H9 (cell line): ENCODE measurements around the gene STK11. TPM values are rescaled to one million over a fixed set of nuclear protein-coding genes. Genes with fewer than 3 reads are reported as not detected.

ENCODE experiments used
- DNase-seq: peaks from one replicate; pipeline ENCODE4 v3.0.0-alpha.2; 2017
- H2AFZ ChIP-seq: one replicate; pipeline ENCODE4 v1.6.1; 2013; ENCODE audit warnings: mild to moderate bottlenecking, low read length, control low read depth, moderate library complexity
- H2AK5ac ChIP-seq: 2 replicates; pipeline ENCODE4 v1.6.1; 2013; ENCODE audit warnings: low read length, control low read depth, mixed read lengths; ENCODE audit not compliant: insufficient read length
- H2BK120ac ChIP-seq: one replicate; pipeline ENCODE4 v1.6.1; 2013; ENCODE audit warnings: low read depth, mild to moderate bottlenecking, low read length, control low read depth, inconsistent platforms; ENCODE audit not compliant: poor library complexity, severe bottlenecking
- H2BK12ac ChIP-seq: 2 replicates; pipeline ENCODE4 v1.6.1; 2013; ENCODE audit warnings: low read length, control low read depth, mixed read lengths, low read depth; ENCODE audit not compliant: insufficient read length
- H2BK15ac ChIP-seq: 2 replicates; pipeline ENCODE4 v1.6.1; 2013; ENCODE audit warnings: low read depth, low read length, control low read depth
- H2BK20ac ChIP-seq: one replicate; pipeline ENCODE4 v1.6.1; 2013; ENCODE audit warnings: low read depth, mild to moderate bottlenecking, low read length, control low read depth, inconsistent platforms; ENCODE audit not compliant: poor library complexity, severe bottlenecking
- H2BK5ac ChIP-seq: 2 replicates; pipeline ENCODE4 v1.6.1; 2013; ENCODE audit warnings: low read length, control low read depth, mixed read lengths; ENCODE audit not compliant: insufficient read length
- H3K14ac ChIP-seq: 2 replicates; pipeline ENCODE4 v1.6.1; 2013; ENCODE audit warnings: low read length, control low read depth; ENCODE audit not compliant: insufficient read depth
- H3K18ac ChIP-seq: 2 replicates; pipeline ENCODE4 v1.6.1; 2013; ENCODE audit warnings: low read depth, mild to moderate bottlenecking, mixed read lengths, low read length, control low read depth; ENCODE audit not compliant: insufficient read length
- H3K23ac ChIP-seq: 2 replicates; pipeline ENCODE4 v1.6.1; 2013; ENCODE audit warnings: low read length, control low read depth, mixed read lengths, low read depth; ENCODE audit not compliant: insufficient read length
- H3K23me2 ChIP-seq: 2 replicates; pipeline ENCODE4 v1.6.1; 2013; ENCODE audit warnings: low read depth, mild to moderate bottlenecking, mixed read lengths, low read length, control low read depth; ENCODE audit not compliant: insufficient read length, poor library complexity, severe bottlenecking
- H3K27ac ChIP-seq: 2 replicates; pipeline ENCODE4 v1.5.1; 2013; ENCODE audit warnings: low read length, control low read depth, mixed read lengths, low read depth; ENCODE audit not compliant: insufficient read length
- H3K27me3 ChIP-seq: 2 replicates; pipeline ENCODE4 v1.6.1; 2013; ENCODE audit warnings: low read length, control low read depth, inconsistent platforms; ENCODE audit not compliant: insufficient read depth
- H3K4ac ChIP-seq: 2 replicates; pipeline ENCODE4 v1.6.1; 2013; ENCODE audit warnings: low read depth, mild to moderate bottlenecking, control low read depth, inconsistent platforms, low read length, moderate library complexity
- H3K4me1 ChIP-seq: 2 replicates; pipeline ENCODE4 v1.6.1; 2013; ENCODE audit warnings: low read length, control low read depth, inconsistent platforms; ENCODE audit not compliant: insufficient read depth
- H3K4me2 ChIP-seq: 2 replicates; pipeline ENCODE4 v1.6.1; 2013; ENCODE audit warnings: low read length, control low read depth, mixed read lengths; ENCODE audit not compliant: insufficient read length, insufficient read depth
- H3K56ac ChIP-seq: 2 replicates; pipeline ENCODE4 v1.6.1; 2013; ENCODE audit warnings: low read depth, mild to moderate bottlenecking, mixed read lengths, low read length, control low read depth; ENCODE audit not compliant: insufficient read length
- H3K79me1 ChIP-seq: 2 replicates; pipeline ENCODE4 v1.6.1; 2013; ENCODE audit warnings: low read depth, mild to moderate bottlenecking, moderate library complexity, low read length, control low read depth, inconsistent platforms; ENCODE audit not compliant: insufficient read depth, poor library complexity, severe bottlenecking
- H3K79me2 ChIP-seq: 2 replicates; pipeline ENCODE4 v1.6.1; 2013; ENCODE audit warnings: low read length, control low read depth, inconsistent platforms; ENCODE audit not compliant: insufficient read depth
- H3K9ac ChIP-seq: 2 replicates; pipeline ENCODE4 v1.6.1; 2013; ENCODE audit warnings: low read length, control low read depth, mixed read lengths; ENCODE audit not compliant: insufficient read length; ENCODE audit errors: extremely low read depth
- H3K9me3 ChIP-seq: one replicate; pipeline ENCODE4 v1.6.1; 2013; ENCODE audit warnings: low read depth, low read length, inconsistent platforms; ENCODE audit not compliant: control insufficient read depth
- H3T11ph ChIP-seq: one replicate; pipeline ENCODE4 v1.6.1; 2013; ENCODE audit warnings: mild to moderate bottlenecking, low read length, control low read depth, inconsistent platforms
- H4K20me1 ChIP-seq: one replicate; pipeline ENCODE4 v1.6.1; 2013; ENCODE audit not compliant: control insufficient read depth, insufficient read length, insufficient read depth
- H4K5ac ChIP-seq: 2 replicates; pipeline ENCODE4 v1.6.1; 2013; ENCODE audit warnings: low read depth, mild to moderate bottlenecking, mixed read lengths, low read length, control low read depth; ENCODE audit not compliant: insufficient read length
- H4K8ac ChIP-seq: replicated peaks from 2 replicates; pipeline ENCODE4 v1.6.1; 2013; ENCODE audit warnings: low read length, control low read depth, mixed read lengths, low read depth; ENCODE audit not compliant: insufficient read length
- H4K91ac ChIP-seq: 2 replicates; pipeline ENCODE4 v1.6.1; 2013; ENCODE audit warnings: low read depth, mild to moderate bottlenecking, moderate library complexity, mixed read lengths, low read length, control low read depth; ENCODE audit not compliant: insufficient read length
- H3K27ac Mint-ChIP-seq, 3 experiments: 2 replicates in 2 of 3; 3 replicates in 1 of 3; pipeline ENCODE4 v1.8.0; 2020 to 2021; ENCODE audit warnings: mixed read lengths in 3 of 3, mild to moderate bottlenecking in 1 of 3, moderate library complexity in 1 of 3
- H3K27me3 Mint-ChIP-seq: 2 replicates; pipeline ENCODE4 v1.8.0; 2021; ENCODE audit warnings: low read depth, mild to moderate bottlenecking, moderate library complexity, mixed read lengths
- H3K36me3 Mint-ChIP-seq, 3 experiments: 2 replicates in 2 of 3; 3 replicates in 1 of 3; pipeline ENCODE4 v1.8.0; 2020 to 2021; ENCODE audit warnings: low read depth in 3 of 3, mixed read lengths in 3 of 3; ENCODE audit not compliant: insufficient read depth in 1 of 3
- H3K4me1 Mint-ChIP-seq, 2 experiments: 2 replicates each; pipeline ENCODE4 v1.8.0; 2020; ENCODE audit warnings: mixed read lengths in 2 of 2
- H3K4me3 Mint-ChIP-seq, 2 experiments: 2 replicates in 1 of 2; 3 replicates in 1 of 2; pipeline ENCODE4 v1.8.0; 2020 to 2021; ENCODE audit warnings: mild to moderate bottlenecking in 2 of 2, mixed read lengths in 2 of 2, moderate library complexity in 1 of 2
- H3K9me3 Mint-ChIP-seq, 2 experiments: 2 replicates in 1 of 2; 3 replicates in 1 of 2; pipeline ENCODE4 v1.8.0; 2020; ENCODE audit warnings: mild to moderate bottlenecking in 2 of 2, mixed read lengths in 2 of 2, moderate library complexity in 1 of 2
- CTCF ChIP-seq: fragments of 200-600 bp; sonication (generic); conservative IDR thresholded peaks from 3 replicates; pipeline ENCODE4 v1.8.0; 2021; ENCODE audit warnings: antibody characterized with exemption, mild to moderate bottlenecking
- WGBS: extraction: QIAGEN DNeasy Blood & Tissue Kit; methylation state at CpG from one replicate; pipeline ENCODE4 v1.1.7; 2013; ENCODE audit warnings: missing lambda C conversion rate, low lambda C conversion rate, mixed read lengths; ENCODE audit not compliant: insufficient read length; ENCODE audit errors: extremely low coverage; 5-methylcytosine and 5-hydroxymethylcytosine counted together
- total RNA-seq: library from RNA; stranded (reverse); gene quantifications from 2 replicates; pipeline ENCODE4 v1.2.1, GENCODE V29; 2021

The STK11 gene
- total RNA-seq, 1 experiment from 2014 or later: 74.3 TPM

GRCh38 chr19:1156305-1156801, 49.2 kb upstream of the STK11 start:
- Histone ChIP-seq H2BK12ac (no peak overlapping the region), H3K9ac (no peak overlapping the region), H2AFZ (no peak overlapping the region), H4K5ac (no peak overlapping the region), H2BK5ac (no peak overlapping the region), H3K18ac (no peak overlapping the region), H3K4ac (no peak overlapping the region), H3K23ac (no peak overlapping the region), H3K23me2 (no peaks in the 10 kb centered on the region), H3K4me2 (no peak overlapping the region), H3K79me2 (no peaks in the 10 kb centered on the region; the same call in 1 of the 2 replicates), H3T11ph (no peak overlapping the region), H4K20me1 (no peaks in the 10 kb centered on the region), H3K27me3 (no peaks in the 10 kb centered on the region), H4K91ac (no peak overlapping the region), H4K8ac (no peak overlapping the region), H2BK15ac (no peak overlapping the region), H2BK120ac (no peak overlapping the region), H3K9me3 (no peaks in the 10 kb centered on the region), H3K79me1 (peaks cover 6% of the 10 kb centered on the region), H3K56ac (no peak overlapping the region), H3K27ac (no peak overlapping the region), H2BK20ac (no peak overlapping the region), H2AK5ac (no peak overlapping the region), H3K14ac (no peak overlapping the region; the same call in 1 of the 2 replicates), H3K4me1 (no peaks in the 10 kb centered on the region)
- no peak for DNase-seq
- no peaks in the 10 kb centered on the region; the same call in 1 of the 2 replicates for H3K27me3 Mint-ChIP-seq
- no CpG with 5 or more reads among the region's 24 CpGs for WGBS
- no peak for TF ChIP-seq CTCF
- peaks cover 4 to 5% of the 10 kb centered on the region in 2 experiments; a peak in 3 of 4 replicates for H3K4me1 Mint-ChIP-seq
- H3K27ac Mint-ChIP-seq: peak overlapping the region in 2 of 3 experiments; percentile 18 to 89; a peak in 3 of 7 replicates
- no peak overlapping the region for H3K4me3 Mint-ChIP-seq
- peaks cover 2 to 17% (median 11%) of the 10 kb centered on the region in 3 experiments; a peak in 5 of 7 replicates for H3K36me3 Mint-ChIP-seq
- H3K9me3 Mint-ChIP-seq: no peaks in the 10 kb centered on the region
